T-helper 1 cell (primary cell): ENCODE data around the gene FAM3C.
A peak's percentile ranks its signal among the peaks of the same experiment; 100 is the strongest.

ENCODE experiments used
- DNase-seq, 5 donors: peaks; one replicate each; pipeline ENCODE4 v3.0.0-alpha.2; 2012 to 2020

Gene FAM3C

DNA sequence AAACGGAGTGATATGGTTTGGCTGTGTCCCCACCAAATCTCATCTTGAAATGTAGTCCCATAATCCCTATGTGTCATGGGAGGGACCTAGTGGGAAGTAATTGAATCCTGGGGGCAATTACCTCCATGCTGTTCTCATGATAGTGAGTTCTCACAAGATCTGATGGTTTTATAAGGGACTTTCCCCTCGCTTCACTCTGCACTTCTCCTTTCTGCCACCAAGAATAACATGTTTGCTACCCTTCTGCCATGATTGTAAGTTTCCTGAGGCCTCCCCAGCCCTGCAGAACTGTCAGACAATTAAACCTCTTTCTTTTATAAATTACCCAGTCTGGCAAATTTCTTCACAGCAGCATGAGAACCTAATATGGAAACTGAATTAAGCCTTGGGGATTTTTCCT lies 19.1 kb downstream of the FAM3C start:
- no peak for DNase-seq

- no peak for DNase-seq
These were observed 22.9 kb downstream of the FAM3C start for GRCh38 chr7:121373177-121373576.

DNA sequence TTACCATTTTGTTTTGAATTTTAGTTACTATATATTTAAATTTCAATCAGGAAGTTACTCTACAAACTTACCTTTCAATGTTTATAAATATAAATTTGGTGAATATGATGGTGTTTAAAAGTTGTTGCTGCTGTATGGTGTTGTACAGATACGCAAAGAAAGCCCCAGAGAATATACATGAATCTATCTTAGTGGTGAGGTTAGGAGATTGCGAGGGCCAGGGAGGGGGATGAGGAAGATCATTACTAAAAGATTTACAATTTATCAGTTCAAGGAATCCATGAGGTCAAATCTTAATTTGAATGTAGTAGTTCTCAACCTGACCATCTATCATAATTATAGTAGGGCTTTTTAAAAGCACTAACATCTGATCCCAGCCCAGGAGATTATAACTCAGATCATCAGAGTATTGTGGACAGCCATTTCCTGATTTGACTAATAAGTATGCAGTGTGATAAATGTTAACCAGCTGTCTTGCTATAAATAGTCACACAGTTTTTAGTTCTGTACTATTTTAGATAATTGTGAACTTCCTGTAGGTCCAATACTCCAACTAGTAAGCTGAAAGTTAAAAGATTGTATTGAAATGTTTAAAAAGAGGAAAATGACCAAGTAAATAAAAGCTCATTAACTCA lies 23.6 kb downstream of the FAM3C start:
- peak in 1 of 5 donors; percentile 30 for DNase-seq

DNA sequence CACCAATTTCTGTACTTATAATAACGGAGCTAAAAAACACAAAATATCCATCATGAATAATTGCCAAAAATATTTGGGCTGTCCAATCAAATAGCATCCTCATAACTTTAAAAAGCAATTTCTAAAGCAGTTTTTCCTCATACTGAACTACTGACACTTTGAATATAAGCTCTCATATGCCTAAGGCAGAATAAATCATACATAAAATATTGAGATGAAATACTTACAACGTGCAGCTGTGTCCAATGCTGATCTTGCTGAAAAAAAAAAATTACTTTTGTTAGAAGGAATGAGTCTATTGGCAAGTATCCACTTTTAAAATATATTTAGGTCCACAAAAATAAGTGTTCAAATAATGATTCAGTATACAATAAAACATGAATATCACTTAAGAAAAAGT lies 24.2 kb downstream of the FAM3C start:
- no peak for DNase-seq

- DNase-seq = no peak
These were observed 24.7 kb downstream of the FAM3C start for GRCh38 chr7:121371367-121371766.

- peak in 1 of 5 donors; percentile 49 for DNase-seq
These were observed 26.6 kb downstream of the FAM3C start for GRCh38 chr7:121369462-121369861.

- DNase-seq = peak in 2 of 5 donors; percentile 18 to 53
These were observed 29.2 kb downstream of the FAM3C start for GRCh38 chr7:121366852-121367431.

DNA sequence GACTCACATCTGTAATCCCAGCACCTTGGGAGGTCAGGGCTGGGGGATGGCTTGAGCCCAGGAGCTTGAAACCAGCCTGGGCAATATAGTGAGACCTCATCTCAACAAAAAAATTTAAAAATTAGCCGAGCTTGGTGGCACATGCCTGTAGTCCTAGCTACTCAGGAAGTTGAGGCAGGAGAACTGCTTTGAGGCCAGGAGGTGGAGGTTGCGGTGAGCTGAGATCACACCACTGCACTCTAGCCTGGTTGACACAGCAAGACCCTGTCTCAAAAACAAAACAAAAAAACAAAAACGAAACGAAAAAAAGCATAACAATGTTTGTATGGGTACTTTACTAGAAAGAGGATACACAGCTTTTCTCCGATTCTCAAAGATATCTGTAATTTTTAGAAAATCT lies 35.5 kb downstream of the FAM3C start:
- no peak for DNase-seq

DNA sequence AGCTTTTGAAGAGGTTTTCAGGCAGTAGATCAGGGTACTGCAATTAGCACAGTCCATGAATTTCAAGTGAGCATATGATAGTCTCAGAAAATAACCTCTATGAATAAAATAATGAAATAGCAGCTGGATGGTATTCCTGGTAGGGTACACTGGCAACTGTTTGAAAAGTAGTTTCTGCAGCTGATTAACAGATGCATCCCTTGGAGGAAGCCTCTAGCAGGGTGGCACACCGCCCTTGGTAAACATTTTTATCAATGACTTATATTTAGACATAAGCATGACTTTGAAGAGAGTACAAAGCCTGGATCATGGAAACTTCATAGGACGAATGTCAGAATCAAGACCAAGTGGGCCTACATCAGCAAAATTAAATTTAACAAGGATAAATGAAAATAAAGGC lies 40.5 kb downstream of the FAM3C start:
- DNase-seq = no peak

- DNase-seq = no peak
These were observed 43.8 kb downstream of the FAM3C start for GRCh38 chr7:121352323-121352722.

GRCh38 chr7:121351682-121352081 lies 44.4 kb downstream of the FAM3C start:
- no peak for DNase-seq

- DNase-seq = no peak
These were observed 51.6 kb downstream of the FAM3C start for GRCh38 chr7:121344497-121344896.

GRCh38 chr7:121344093-121344492 lies 52.0 kb downstream of the FAM3C start:
- no peak for DNase-seq

GRCh38 chr7:121343302-121343701 lies 52.8 kb downstream of the FAM3C start:
- DNase-seq = no peak

DNA sequence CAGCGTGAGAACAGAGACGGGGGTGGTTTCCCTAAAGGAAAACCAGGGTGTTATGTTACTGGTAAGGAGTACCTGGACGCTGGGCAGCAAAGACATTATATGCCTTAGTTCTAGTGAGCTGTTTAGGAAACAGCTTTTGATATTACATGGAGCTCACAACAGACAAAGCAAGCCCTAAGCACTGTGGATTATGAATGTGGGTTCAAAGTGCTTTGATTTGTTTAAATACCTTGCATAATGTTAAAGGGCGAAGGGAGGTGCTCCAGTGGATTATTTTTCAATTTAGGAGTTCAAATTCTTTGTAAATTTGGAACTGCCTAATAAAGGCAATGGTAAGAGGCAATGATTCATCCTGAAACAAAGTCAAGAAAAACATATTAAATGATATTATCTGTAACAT lies 53.5 kb downstream of the FAM3C start:
- DNase-seq = no peak

- no peak for DNase-seq
These were observed 54.2 kb downstream of the FAM3C start for GRCh38 chr7:121341933-121342332.

- DNase-seq = no peak
These were observed 57.0 kb downstream of the FAM3C start for GRCh38 chr7:121339082-121339481.

DNA sequence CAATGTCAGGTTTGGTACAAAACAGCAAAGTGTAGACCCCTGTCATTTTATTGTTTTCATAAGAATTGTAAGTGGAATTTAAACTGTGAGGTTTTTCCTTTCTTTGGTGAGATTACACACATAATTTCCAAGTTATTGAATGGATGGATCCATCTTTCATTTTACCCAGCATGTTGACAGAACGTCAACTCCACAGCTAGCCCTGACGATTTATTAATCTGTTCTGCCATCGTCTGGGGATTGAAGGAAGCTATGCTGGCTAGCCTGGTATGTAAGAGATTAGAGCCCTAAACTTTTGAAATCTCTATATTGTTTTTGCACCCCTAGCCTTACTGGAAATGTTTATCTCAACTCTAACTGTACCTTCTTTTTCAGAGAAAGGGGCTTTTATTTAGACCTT lies 58.7 kb downstream of the FAM3C start:
- no peak for DNase-seq

GRCh38 chr7:121336579-121336978 lies 59.5 kb downstream of the FAM3C start:
- no peak for DNase-seq

GRCh38 chr7:121334875-121335648 lies 61.0 kb downstream of the FAM3C start:
- no peak for DNase-seq

- no peak for DNase-seq
These were observed 61.7 kb downstream of the FAM3C start for GRCh38 chr7:121334376-121334775.

DNA sequence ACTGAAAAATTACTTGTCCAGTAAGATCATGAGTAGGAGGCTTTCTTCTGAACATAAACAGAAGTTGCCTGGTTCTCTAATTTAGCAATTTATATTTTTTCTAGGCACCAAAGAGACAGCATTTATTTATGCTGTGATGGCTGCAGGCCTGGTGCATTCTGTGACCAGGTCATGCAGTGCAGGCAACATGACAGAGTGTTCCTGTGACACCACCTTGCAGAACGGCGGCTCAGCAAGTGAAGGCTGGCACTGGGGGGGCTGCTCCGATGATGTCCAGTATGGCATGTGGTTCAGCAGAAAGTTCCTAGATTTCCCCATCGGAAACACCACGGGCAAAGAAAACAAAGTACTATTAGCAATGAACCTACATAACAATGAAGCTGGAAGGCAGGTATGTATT lies 64.5 kb downstream of the FAM3C start:
- DNase-seq = no peak

- no peak for DNase-seq
These were observed 65.1 kb downstream of the FAM3C start for GRCh38 chr7:121331048-121331447.
